ENCODE results near the gene LRRC73. TPM values are rescaled to one million over a fixed set of nuclear protein-coding genes. Genes with fewer than 3 reads are reported as not detected.

LRRC73 gene
- total and polyA plus RNA-seq, 8 donors, result 0.30 to 1.0 (median 0.31) TPM; not detected in 3

DNA sequence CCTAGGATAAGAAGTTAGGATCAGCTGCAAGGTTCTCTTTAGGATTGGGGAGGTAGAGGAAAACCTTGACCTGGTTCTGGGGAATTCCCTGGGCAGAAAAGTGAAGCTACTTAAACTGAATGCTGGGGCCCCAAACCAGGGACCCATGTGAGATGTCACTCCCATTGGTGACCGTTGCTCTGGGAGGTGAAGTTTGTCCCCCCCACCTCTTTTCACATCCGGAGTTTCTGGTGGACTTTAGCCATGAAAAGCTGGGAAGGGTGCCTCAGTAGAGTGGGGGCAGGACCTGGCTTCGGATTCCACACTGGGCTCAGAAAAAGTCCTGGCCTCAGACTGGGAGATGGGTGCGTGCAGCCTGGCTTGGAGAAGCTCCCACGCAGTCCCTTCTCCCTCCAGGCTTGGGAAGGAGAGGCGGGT is 19.6 kb downstream of the LRRC73 start:
- Histone ChIP-seq H3K4me3 (no peak overlapping the region), H3K27me3 (no peaks in the 10 kb centered on the region), H3K27ac (no peak overlapping the region), H3K4me1 (peaks cover 16 to 38% (median 19%) of the 10 kb centered on the region in 4 donors), H3K9me3 (no peaks in the 10 kb centered on the region), H3K36me3 (peaks cover 0 to 28% (median 20%) of the 10 kb centered on the region in 4 donors)
- 41 to 84% (median 75%) methylated on average over 3 to 6 of the region's 6 CpGs for WGBS, 5 donors
- intact Hi-C loops (cut with DNase I; ENCODE audit: low total_unique reads), result no loop called here
- no peak for TF ChIP-seq POLR2AphosphoS5 (IDR thresholded peaks at IDR 0.05)
- TF ChIP-seq POLR2A (IDR thresholded peaks at IDR 0.05), result no peak
- no peak for TF ChIP-seq CTCF (IDR thresholded peaks at IDR 0.05)
- no peak for TF ChIP-seq EP300 (IDR thresholded peaks at IDR 0.05)
- DNase-seq, result no peak

GRCh38 chr6:43489277-43490072 is 20.7 kb downstream of the LRRC73 start:
- no peak for TF ChIP-seq CTCF (IDR thresholded peaks at IDR 0.05)
- no peak for TF ChIP-seq EP300 (IDR thresholded peaks at IDR 0.05)
- TF ChIP-seq POLR2A (IDR thresholded peaks at IDR 0.05), result no peak
- TF ChIP-seq POLR2AphosphoS5 (IDR thresholded peaks at IDR 0.05), result no peak
- Histone ChIP-seq H3K4me1 (peaks cover 6 to 30% (median 15%) of the 10 kb centered on the region in 4 donors), H3K27me3 (no peaks in the 10 kb centered on the region), H3K4me3 (no peak overlapping the region), H3K36me3 (peaks cover 0 to 39% (median 23%) of the 10 kb centered on the region in 4 donors), H3K27ac (no peak overlapping the region), H3K9me3 (no peaks in the 10 kb centered on the region)
- WGBS, 5 donors, result 86 to 92% (median 89%) methylated on average over 9 to 12 of the region's 12 CpGs
- no peak for DNase-seq
- intact Hi-C loops (cut with DNase I; ENCODE audit: low total_unique reads), result no loop called here

- no peaks in the 10 kb centered on the region for H3K27me3 ChIP-seq
- no peak overlapping the region for H3K4me3 ChIP-seq
- 74 to 83% (median 79%) methylated on average over 4 of the region's 4 CpGs for WGBS, 5 donors
- intact Hi-C loops (cut with DNase I; ENCODE audit: low total_unique reads), result no loop called here
- no peak for DNase-seq
- H3K36me3 ChIP-seq, result peaks cover 0 to 39% (median 23%) of the 10 kb centered on the region in 4 donors
- peaks cover 0 to 26% (median 15%) of the 10 kb centered on the region in 4 donors for H3K4me1 ChIP-seq
- no peak overlapping the region for H3K27ac ChIP-seq
- no peaks in the 10 kb centered on the region for H3K9me3 ChIP-seq
- TF ChIP-seq POLR2A (IDR thresholded peaks at IDR 0.05), result no peak
- TF ChIP-seq EP300 (IDR thresholded peaks at IDR 0.05), result no peak
- TF ChIP-seq POLR2AphosphoS5 (IDR thresholded peaks at IDR 0.05), result no peak
- TF ChIP-seq CTCF (IDR thresholded peaks at IDR 0.05), result no peak
These were observed 21.4 kb downstream of the LRRC73 start for GRCh38 chr6:43488667-43489276.

DNA sequence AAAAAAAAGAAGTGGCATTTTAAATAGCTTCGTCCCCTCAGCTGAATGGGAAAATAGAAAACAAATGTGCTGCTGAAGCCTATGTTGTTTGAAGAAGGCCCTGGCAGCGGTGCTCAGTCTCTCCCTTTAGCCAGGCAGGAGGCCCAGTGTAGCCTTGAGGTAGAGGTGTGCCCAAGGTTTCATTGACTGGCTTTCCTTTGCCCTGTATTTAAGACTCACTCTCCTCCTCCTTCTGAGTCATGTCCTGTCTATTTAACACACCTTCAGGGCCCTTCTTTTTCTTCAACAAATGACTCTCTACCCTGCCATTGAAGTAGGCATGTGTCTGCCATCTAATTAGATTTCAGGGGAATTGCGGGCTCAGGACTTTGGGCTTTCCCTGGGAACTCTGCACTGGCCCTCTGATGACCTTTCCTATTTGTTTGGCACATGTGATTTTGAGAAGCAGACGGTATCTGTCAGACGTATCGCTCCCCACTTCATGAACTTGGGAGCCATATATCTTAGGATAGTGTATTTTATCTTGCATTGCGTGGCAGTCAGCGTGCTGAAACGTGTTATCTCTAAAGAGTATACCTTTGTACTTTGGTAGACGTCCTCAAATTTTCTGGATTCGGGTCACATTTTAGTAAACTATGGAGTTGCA is 28.4 kb downstream of the LRRC73 start:
- peaks cover 19 to 53% (median 41%) of the 10 kb centered on the region in 4 donors for H3K4me1 ChIP-seq
- intact Hi-C loops (cut with DNase I; ENCODE audit: low total_unique reads), result no loop called here
- no peaks in the 10 kb centered on the region for H3K27me3 ChIP-seq
- H3K9me3 ChIP-seq, result no peaks in the 10 kb centered on the region
- no peak overlapping the region for H3K4me3 ChIP-seq
- H3K36me3 ChIP-seq, result peaks cover 0 to 28% (median 13%) of the 10 kb centered on the region in 4 donors
- no peak for TF ChIP-seq POLR2A (IDR thresholded peaks at IDR 0.05)
- DNase-seq, result no peak
- WGBS, 5 donors, result 67 to 85% (median 80%) methylated on average over 11 of the region's 11 CpGs
- no peak overlapping the region for H3K27ac ChIP-seq
